Neural cell (in vitro differentiated cells): ENCODE results near the gene EEPD1. TPM values are rescaled to one million over a fixed set of nuclear protein-coding genes. Genes with fewer than 3 reads are reported as not detected.

Experiments used
- H2AFZ ChIP-seq: fragments of 200-600, 300-800 bp; sonication (generic), shearing (Covaris generic); 2 replicates; pipeline ENCODE4 v1.6.0; 2014; ENCODE audit warnings: low read depth, mild to moderate bottlenecking, antibody characterized with exemption, low read length, moderate library complexity
- H3F3A ChIP-seq: fragments of 200-600 bp; shearing (Covaris generic); 2 replicates; pipeline ENCODE4 v1.6.1; 2016; ENCODE audit warnings: mild to moderate bottlenecking, moderate library complexity, mixed read lengths, antibody characterized with exemption, low read length; ENCODE audit not compliant: insufficient read depth, poor library complexity, severe bottlenecking
- H3K27ac ChIP-seq: fragments of 200-600, 300-800 bp; sonication (generic), shearing (Covaris generic); 2 replicates; pipeline ENCODE4 v1.5.1; 2014; ENCODE audit warnings: mild to moderate bottlenecking, low read length, moderate library complexity
- H3K27me3 ChIP-seq: fragments of 300-800, 200-600 bp; sonication (generic), shearing (Covaris generic); 2 replicates; pipeline ENCODE4 v1.6.0; 2014; ENCODE audit warnings: mild to moderate bottlenecking, low read depth, low read length, moderate library complexity; ENCODE audit not compliant: insufficient read depth
- H3K36me3 ChIP-seq: fragments of 300-800, 200-600 bp; sonication (generic), shearing (Covaris generic); 2 replicates; pipeline ENCODE4 v1.5.1; 2014; ENCODE audit warnings: mild to moderate bottlenecking, antibody characterized with exemption, low read length, moderate library complexity; ENCODE audit not compliant: insufficient read depth
- H3K4me2 ChIP-seq: fragments of 300-800, 200-600 bp; sonication (generic), shearing (Covaris generic); 2 replicates; pipeline ENCODE4 v1.6.0; 2014; ENCODE audit warnings: mild to moderate bottlenecking, low read length
- H3K4me3 ChIP-seq: fragments of 300-800, 200-600 bp; sonication (generic), shearing (Covaris generic); 2 replicates; pipeline ENCODE4 v1.5.1; 2014; ENCODE audit warnings: mild to moderate bottlenecking, low read length, moderate library complexity
- H3K79me2 ChIP-seq: fragments of 200-600 bp; shearing (Covaris generic); replicated peaks from 2 replicates; pipeline ENCODE4 v1.6.0; 2014; ENCODE audit warnings: mild to moderate bottlenecking, low read length, moderate library complexity; ENCODE audit not compliant: insufficient read depth
- H3K9ac ChIP-seq: fragments of 300-800, 200-600 bp; sonication (generic), shearing (Covaris generic); 2 replicates; pipeline ENCODE4 v1.6.1; 2016; ENCODE audit warnings: mild to moderate bottlenecking, low read length, mixed read lengths
- H3K9me2 ChIP-seq: fragments of 200-600 bp; shearing (Covaris generic); 2 replicates; pipeline ENCODE4 v1.6.1; 2016; ENCODE audit warnings: mild to moderate bottlenecking, low read length, mixed read lengths; ENCODE audit not compliant: insufficient read depth
- H3K9me3 ChIP-seq: fragments of 200-600, 300-800 bp; sonication (generic), shearing (Covaris generic); 2 replicates; pipeline ENCODE4 v1.6.1; 2016; ENCODE audit warnings: mild to moderate bottlenecking, mixed run types, low read length, moderate library complexity, mixed read lengths
- H4K20me1 ChIP-seq: fragments of 200-600 bp; shearing (Covaris generic); 2 replicates; pipeline ENCODE4 v1.6.1; 2016; ENCODE audit warnings: mild to moderate bottlenecking, mixed run types; ENCODE audit not compliant: insufficient read depth
- CTCF ChIP-seq: fragments of 450-650 bp; IDR thresholded peaks from 2 replicates; pipeline ENCODE4 v1.5.1; 2014; ENCODE audit warnings: antibody characterized with exemption, mild to moderate bottlenecking, moderate library complexity; ENCODE audit not compliant: poor library complexity, severe bottlenecking
- EP300 ChIP-seq: fragments of 450-650 bp; conservative IDR thresholded peaks from 2 replicates; pipeline ENCODE4 v1.6.1; 2014; ENCODE audit warnings: antibody characterized with exemption, mild to moderate bottlenecking, moderate library complexity; ENCODE audit not compliant: poor library complexity, severe bottlenecking
- EZH2 ChIP-seq: fragments of 200-600, 300-800 bp; shearing (Covaris generic), sonication (generic); IDR thresholded peaks from 2 replicates; pipeline ENCODE4 v1.6.1; 2014; ENCODE audit warnings: antibody characterized with exemption, low read length, borderline replicate concordance, mild to moderate bottlenecking; ENCODE audit not compliant: insufficient read depth, poor library complexity, severe bottlenecking
- MXI1 ChIP-seq: fragments of 450-650 bp; conservative IDR thresholded peaks from 2 replicates; pipeline ENCODE4 v1.6.1; 2014; ENCODE audit warnings: antibody characterized with exemption, mild to moderate bottlenecking; ENCODE audit not compliant: poor library complexity, severe bottlenecking
- POLR2AphosphoS5 ChIP-seq: IDR thresholded peaks from 2 replicates; pipeline ENCODE4 v1.6.1; 2012
- RAD21 ChIP-seq: fragments of 450-650 bp; conservative IDR thresholded peaks from 2 replicates; pipeline ENCODE4 v1.6.1; 2014; ENCODE audit warnings: antibody characterized with exemption, mild to moderate bottlenecking, moderate library complexity
- REST ChIP-seq: IDR thresholded peaks from 2 replicates; pipeline ENCODE4 v1.6.1; 2012; ENCODE audit warnings: borderline replicate concordance
- SMC3 ChIP-seq: fragments of 450-650 bp; conservative IDR thresholded peaks from 2 replicates; pipeline ENCODE4 v1.6.1; 2014; ENCODE audit warnings: antibody characterized with exemption, mild to moderate bottlenecking, moderate library complexity; ENCODE audit not compliant: poor library complexity
- TAF1 ChIP-seq: IDR thresholded peaks from 2 replicates; pipeline ENCODE4 v1.6.1; 2012; ENCODE audit warnings: low read depth
- polyA plus RNA-seq: library from polyadenylated mRNA; depleted of rRNA; stranded (reverse); fragments of >200 nt; gene quantifications from 2 replicates; pipeline ENCODE4 v1.2.3, GENCODE V29; 2014

EEPD1 gene
- polyA plus RNA-seq, 1 donor from 2014 or later, result 4.2 TPM

DNA sequence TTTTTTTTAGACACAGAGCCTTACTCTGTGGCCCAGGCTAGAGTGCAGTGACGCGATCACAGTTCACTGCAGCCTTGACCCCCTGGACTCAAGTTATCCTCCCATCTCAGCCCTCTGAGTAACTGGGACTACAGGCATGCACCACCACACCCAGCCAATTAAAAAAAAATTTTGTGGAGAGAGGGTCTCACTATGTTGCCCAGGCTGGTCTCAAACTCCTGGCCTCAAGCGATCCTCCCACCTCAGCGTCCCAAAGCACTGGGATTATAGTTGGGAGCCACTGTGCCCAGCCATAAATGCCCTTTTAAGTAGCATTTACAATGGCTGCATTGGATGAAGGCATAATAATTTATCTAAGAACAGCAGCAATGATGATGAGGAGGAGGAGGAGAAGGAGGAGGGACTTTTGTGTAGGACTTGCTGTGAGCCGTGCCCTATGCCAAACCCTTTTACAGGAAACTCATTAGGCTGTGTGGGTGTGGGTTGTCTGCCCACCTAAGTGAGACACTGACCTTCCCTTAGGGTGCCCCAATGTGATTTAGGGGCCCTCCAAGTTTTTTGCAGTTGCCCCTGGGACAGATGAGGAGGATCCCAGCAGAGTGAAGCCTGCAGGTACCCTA is 51.1 kb downstream of the EEPD1 start:
- Histone ChIP-seq H3K9ac (no peak overlapping the region), H3K79me2 (no peaks in the 10 kb centered on the region), H3F3A (peaks cover 3% of the 10 kb centered on the region), H3K9me2 (no peaks in the 10 kb centered on the region), H3K27me3 (no peaks in the 10 kb centered on the region), H4K20me1 (no peaks in the 10 kb centered on the region), H3K36me3 (no peaks in the 10 kb centered on the region), H2AFZ (no peak overlapping the region), H3K4me3 (no peak overlapping the region), H3K4me2 (peak overlapping the region; percentile 44), H3K27ac (no peak overlapping the region), H3K9me3 (no peaks in the 10 kb centered on the region)
- TF ChIP-seq TAF1, result no peak
- no peak for TF ChIP-seq REST
- no peak for TF ChIP-seq SMC3
- no peak for TF ChIP-seq MXI1

DNA sequence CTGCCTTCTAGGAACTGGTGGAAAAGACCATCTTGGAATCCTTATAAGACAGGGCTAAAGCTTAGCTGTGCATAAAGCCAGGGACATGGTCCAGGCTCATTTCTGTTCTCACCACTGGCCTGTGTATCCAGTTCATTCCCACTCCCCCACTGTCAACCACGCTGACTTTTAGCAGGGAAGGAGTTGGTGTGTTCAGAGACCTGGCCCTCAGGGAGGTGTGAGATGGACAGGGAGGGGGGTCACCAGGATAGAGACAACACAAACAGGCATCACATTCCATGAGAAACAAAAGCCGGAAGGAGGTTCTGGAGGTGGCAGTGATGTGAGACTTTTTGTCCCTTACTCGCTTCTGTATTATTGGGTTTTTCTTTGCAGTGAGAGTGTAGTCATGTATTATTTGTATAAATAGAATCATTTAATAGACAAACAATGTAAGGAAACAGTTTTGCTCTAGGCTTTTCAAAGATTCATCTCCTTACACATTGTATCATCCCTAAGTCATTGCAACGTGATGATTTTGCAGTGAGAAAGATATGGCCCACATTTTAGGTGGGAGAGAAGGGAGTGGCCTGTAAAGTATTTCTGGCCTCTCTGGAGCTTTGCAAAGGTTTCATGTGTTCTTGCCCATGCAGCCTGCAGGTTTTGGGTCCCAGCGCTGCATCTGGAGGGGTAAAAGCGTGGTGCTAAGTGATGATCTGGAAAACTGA is 52.0 kb downstream of the EEPD1 start:
- no peak for TF ChIP-seq EP300
- no peak for TF ChIP-seq EZH2
- TF ChIP-seq CTCF, result no peak
- TF ChIP-seq MXI1, result no peak
- TF ChIP-seq RAD21, result no peak
- no peak for TF ChIP-seq TAF1
- no peak for TF ChIP-seq SMC3
- TF ChIP-seq REST, result no peak
- TF ChIP-seq POLR2AphosphoS5, result no peak
- H3K27ac ChIP-seq, result no peak overlapping the region
- H3K36me3 ChIP-seq, result no peaks in the 10 kb centered on the region
- no peaks in the 10 kb centered on the region for H3K27me3 ChIP-seq
- H3K9me3 ChIP-seq, result no peaks in the 10 kb centered on the region
- H3K4me3 ChIP-seq, result no peak overlapping the region
- no peak overlapping the region for H2AFZ ChIP-seq
- H3K9ac ChIP-seq, result no peak overlapping the region
- no peak overlapping the region for H3K4me2 ChIP-seq
- H3K79me2 ChIP-seq, result no peaks in the 10 kb centered on the region
- no peaks in the 10 kb centered on the region for H3K9me2 ChIP-seq
- no peaks in the 10 kb centered on the region for H4K20me1 ChIP-seq
- peaks cover 3% of the 10 kb centered on the region for H3F3A ChIP-seq
